Astrocyte (in vitro differentiated cells and primary cell): ENCODE measurements around the gene ELMO1. TPM values are rescaled to one million over a fixed set of nuclear protein-coding genes. Genes with fewer than 3 reads are reported as not detected.

Source experiments
- DNase-seq: peaks from one replicate; pipeline ENCODE4 v3.0.0-alpha.2; 2010; ENCODE audit warnings: low read depth
- FAIRE-seq: peaks from 2 replicates; lab custom pipeline; 2011; peaks lifted over from hg19 to GRCh38; lab: Jason Lieb, UNC
- H2AFZ ChIP-seq: 2 replicates; pipeline ENCODE4 v1.6.0; 2012; ENCODE audit warnings: low read depth, low read length, inconsistent platforms
- H3K27ac ChIP-seq: 2 replicates; pipeline ENCODE4 v1.5.1; 2011; ENCODE audit warnings: low read depth, low read length, inconsistent platforms
- H3K27me3 ChIP-seq: 2 replicates; pipeline ENCODE4 v1.6.0; 2011; ENCODE audit warnings: low read length, inconsistent platforms; ENCODE audit not compliant: insufficient read depth
- H3K36me3 ChIP-seq: 2 replicates; pipeline ENCODE4 v1.5.1; 2011; ENCODE audit warnings: low read length, inconsistent platforms; ENCODE audit not compliant: insufficient read depth
- H3K4me1 ChIP-seq: 2 replicates; pipeline ENCODE4 v1.5.1; 2011; ENCODE audit warnings: low read length, inconsistent platforms; ENCODE audit not compliant: insufficient read depth
- H3K4me2 ChIP-seq: 2 replicates; pipeline ENCODE4 v1.6.0; 2012; ENCODE audit warnings: low read length, inconsistent platforms
- H3K4me3 ChIP-seq: 2 replicates; pipeline ENCODE4 v1.5.1; 2011; ENCODE audit warnings: low read depth, mild to moderate bottlenecking, low read length, inconsistent platforms; ENCODE audit not compliant: insufficient read depth
- H3K79me2 ChIP-seq: 2 replicates; pipeline ENCODE4 v1.6.0; 2012; ENCODE audit warnings: mild to moderate bottlenecking, low read length, inconsistent platforms; ENCODE audit not compliant: insufficient read depth
- H3K9ac ChIP-seq: 2 replicates; pipeline ENCODE4 v1.6.0; 2012; ENCODE audit warnings: mild to moderate bottlenecking, low read length, inconsistent platforms
- H3K9me3 ChIP-seq: 2 replicates; pipeline ENCODE4 v1.5.1; 2012; ENCODE audit warnings: low read depth, mild to moderate bottlenecking, low read length, inconsistent platforms; ENCODE audit not compliant: insufficient read depth
- H4K20me1 ChIP-seq: 2 replicates; pipeline ENCODE4 v1.6.0; 2012; ENCODE audit warnings: low read length, inconsistent platforms; ENCODE audit not compliant: insufficient read depth
- H3K27ac Mint-ChIP-seq: one replicate; pipeline ENCODE4 v1.8.0; 2021; ENCODE audit warnings: mild to moderate bottlenecking, mixed read lengths; ENCODE audit not compliant: unreplicated experiment
- H3K27me3 Mint-ChIP-seq: one replicate; pipeline ENCODE4 v1.8.0; 2021; ENCODE audit warnings: low read depth, mixed read lengths; ENCODE audit not compliant: unreplicated experiment
- H3K36me3 Mint-ChIP-seq: one replicate; pipeline ENCODE4 v1.8.0; 2021; ENCODE audit warnings: low read depth, mixed read lengths; ENCODE audit not compliant: unreplicated experiment
- H3K4me1 Mint-ChIP-seq: one replicate; pipeline ENCODE4 v1.8.0; 2021; ENCODE audit warnings: low read depth, mixed read lengths; ENCODE audit not compliant: unreplicated experiment
- H3K4me3 Mint-ChIP-seq: one replicate; pipeline ENCODE4 v1.8.0; 2021; ENCODE audit warnings: mild to moderate bottlenecking, moderate library complexity, mixed read lengths; ENCODE audit not compliant: unreplicated experiment
- H3K9me3 Mint-ChIP-seq: one replicate; pipeline ENCODE4 v1.8.0; 2021; ENCODE audit warnings: mild to moderate bottlenecking, mixed read lengths; ENCODE audit not compliant: unreplicated experiment
- EZH2 ChIP-seq: IDR thresholded peaks from 2 replicates; pipeline ENCODE4 v1.6.1; 2012; ENCODE audit warnings: mild to moderate bottlenecking, low read length, inconsistent platforms; ENCODE audit not compliant: insufficient read depth
- total RNA-seq: library from RNA; stranded (reverse); gene quantifications from 2 replicates; pipeline ENCODE4 v1.2.1, GENCODE V29; 2021
- TF ChIP-seq, protein P1 (sequence below): IDR thresholded peaks from 2 replicates; pipeline ENCODE4 v1.5.1; 2011; ENCODE audit warnings: low read depth, mild to moderate bottlenecking, inconsistent platforms, low read length, moderate library complexity; ENCODE audit not compliant: insufficient read depth

Gene ELMO1
- total RNA-seq, 1 donor from 2014 or later: 20.4 TPM

DNA sequence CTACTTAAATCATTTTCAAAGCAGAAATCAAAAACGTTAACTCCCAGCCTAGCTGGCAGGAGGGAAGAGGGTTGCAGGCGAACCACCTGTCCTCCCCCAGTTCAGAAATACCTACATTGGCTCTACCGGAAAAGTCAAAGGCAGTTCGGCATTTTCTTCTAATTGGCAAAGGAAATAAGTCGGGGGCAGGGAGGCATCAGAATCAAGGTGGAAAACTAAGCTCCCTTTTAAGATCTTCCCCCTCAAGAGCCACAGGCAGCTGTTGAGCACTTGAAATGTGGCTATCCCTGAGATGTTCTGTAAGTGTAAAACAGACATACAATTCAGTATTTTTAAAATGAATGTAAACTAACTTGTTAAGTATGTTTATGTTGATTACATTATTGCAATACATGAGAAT, 957 bp upstream of the ELMO1 start:
- no peak for DNase-seq
- no peak overlapping the region for H3K27ac ChIP-seq
- peaks cover 12% of the 10 kb centered on the region for H3K27me3 Mint-ChIP-seq
- no peak overlapping the region for H2AFZ ChIP-seq
- H3K27me3 ChIP-seq: peaks cover 15% of the 10 kb centered on the region
- no peak overlapping the region for H3K4me2 ChIP-seq
- TF ChIP-seq, protein P1, sequence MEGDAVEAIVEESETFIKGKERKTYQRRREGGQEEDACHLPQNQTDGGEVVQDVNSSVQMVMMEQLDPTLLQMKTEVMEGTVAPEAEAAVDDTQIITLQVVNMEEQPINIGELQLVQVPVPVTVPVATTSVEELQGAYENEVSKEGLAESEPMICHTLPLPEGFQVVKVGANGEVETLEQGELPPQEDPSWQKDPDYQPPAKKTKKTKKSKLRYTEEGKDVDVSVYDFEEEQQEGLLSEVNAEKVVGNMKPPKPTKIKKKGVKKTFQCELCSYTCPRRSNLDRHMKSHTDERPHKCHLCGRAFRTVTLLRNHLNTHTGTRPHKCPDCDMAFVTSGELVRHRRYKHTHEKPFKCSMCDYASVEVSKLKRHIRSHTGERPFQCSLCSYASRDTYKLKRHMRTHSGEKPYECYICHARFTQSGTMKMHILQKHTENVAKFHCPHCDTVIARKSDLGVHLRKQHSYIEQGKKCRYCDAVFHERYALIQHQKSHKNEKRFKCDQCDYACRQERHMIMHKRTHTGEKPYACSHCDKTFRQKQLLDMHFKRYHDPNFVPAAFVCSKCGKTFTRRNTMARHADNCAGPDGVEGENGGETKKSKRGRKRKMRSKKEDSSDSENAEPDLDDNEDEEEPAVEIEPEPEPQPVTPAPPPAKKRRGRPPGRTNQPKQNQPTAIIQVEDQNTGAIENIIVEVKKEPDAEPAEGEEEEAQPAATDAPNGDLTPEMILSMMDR: no peak
- TF ChIP-seq EZH2: no peak
- no peaks in the 10 kb centered on the region for H3K9me3 ChIP-seq
- no peak overlapping the region for H3K9ac ChIP-seq
- H3K36me3 Mint-ChIP-seq: no peaks in the 10 kb centered on the region
- H3K4me3 Mint-ChIP-seq: peak overlapping the region; percentile 89
- no peaks in the 10 kb centered on the region for H3K79me2 ChIP-seq
- H3K27ac Mint-ChIP-seq: no peak overlapping the region
- H3K4me3 ChIP-seq: no peak overlapping the region
- H3K4me1 ChIP-seq: peaks cover 4% of the 10 kb centered on the region
- no peaks in the 10 kb centered on the region for H4K20me1 ChIP-seq
- FAIRE-seq: no peak
- peaks cover 3% of the 10 kb centered on the region for H3K9me3 Mint-ChIP-seq
- peaks cover 11% of the 10 kb centered on the region for H3K4me1 Mint-ChIP-seq
- H3K36me3 ChIP-seq: no peaks in the 10 kb centered on the region

GRCh38 chr7:37448011-37448635, 541 bp downstream of the ELMO1 start:
- no peaks in the 10 kb centered on the region for H3K36me3 ChIP-seq
- Mint-ChIP-seq H3K9me3 (no peaks in the 10 kb centered on the region), H3K27me3 (peaks cover 12% of the 10 kb centered on the region), H3K4me3 (peak overlapping the region; percentile 89), H3K27ac (no peak overlapping the region), H3K36me3 (no peaks in the 10 kb centered on the region), H3K4me1 (peaks cover 11% of the 10 kb centered on the region)
- no peaks in the 10 kb centered on the region for H4K20me1 ChIP-seq
- H3K4me3 ChIP-seq: peak overlapping the region; percentile 44
- FAIRE-seq (no peak), DNase-seq (no peak)
- no peaks in the 10 kb centered on the region for H3K9me3 ChIP-seq
- no peak overlapping the region for H3K27ac ChIP-seq
- H3K79me2 ChIP-seq: no peaks in the 10 kb centered on the region
- H3K27me3 ChIP-seq: peaks cover 15% of the 10 kb centered on the region
- H2AFZ ChIP-seq: peak overlapping the region; percentile 83
- peak overlapping the region; percentile 85 for H3K4me2 ChIP-seq
- H3K4me1 ChIP-seq: peaks cover 4% of the 10 kb centered on the region
- no peak overlapping the region for H3K9ac ChIP-seq
- TF ChIP-seq, protein P1: no peak
- no peak for TF ChIP-seq EZH2

DNA sequence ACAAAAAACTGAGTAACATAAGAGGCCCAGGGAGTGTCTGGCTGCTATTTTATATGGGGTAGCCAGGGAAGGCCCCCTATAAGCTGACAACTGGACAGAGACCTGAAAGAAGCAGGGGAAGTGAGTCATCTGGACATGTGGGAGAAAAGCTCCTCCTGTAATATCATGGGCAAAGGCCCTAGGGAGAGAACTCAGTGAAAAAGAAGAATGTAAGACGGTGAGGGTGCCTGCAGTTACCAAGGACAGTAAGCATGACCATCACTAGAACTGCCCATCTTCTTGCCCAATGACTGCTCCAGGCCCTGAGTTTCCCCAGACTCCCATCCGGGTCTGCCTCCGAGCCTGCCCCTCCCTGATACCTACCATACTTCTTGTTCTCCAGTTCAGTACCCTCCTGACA, 2.3 kb downstream of the ELMO1 start:
- peaks cover 13% of the 10 kb centered on the region for H3K4me1 Mint-ChIP-seq
- Histone ChIP-seq H3K9ac (no peak overlapping the region), H3K27ac (no peak overlapping the region), H3K4me1 (peaks cover 4% of the 10 kb centered on the region), H4K20me1 (no peaks in the 10 kb centered on the region), H3K27me3 (peaks cover 15% of the 10 kb centered on the region), H3K4me2 (no peak overlapping the region), H3K36me3 (no peaks in the 10 kb centered on the region), H3K4me3 (no peak overlapping the region), H2AFZ (no peak overlapping the region), H3K9me3 (no peaks in the 10 kb centered on the region), H3K79me2 (no peaks in the 10 kb centered on the region)
- no peaks in the 10 kb centered on the region for H3K36me3 Mint-ChIP-seq
- peaks cover 9% of the 10 kb centered on the region for H3K27me3 Mint-ChIP-seq
- TF ChIP-seq, protein P1: no peak
- peak overlapping the region; percentile 87 for H3K4me3 Mint-ChIP-seq
- no peaks in the 10 kb centered on the region for H3K9me3 Mint-ChIP-seq
- H3K27ac Mint-ChIP-seq: no peak overlapping the region
- FAIRE-seq: no peak
- no peak for DNase-seq
